IPS-20b (cell line): ENCODE measurements around the gene PKHD1.

Experiments used
- H3K27ac ChIP-seq: one replicate; pipeline ENCODE4 v1.5.1; 2013; ENCODE audit warnings: low read length
- H3K27me3 ChIP-seq: 2 replicates; pipeline ENCODE4 v1.6.1; 2013; ENCODE audit warnings: mild to moderate bottlenecking, low read length, inconsistent platforms; ENCODE audit not compliant: insufficient read depth
- H3K36me3 ChIP-seq: 2 replicates; pipeline ENCODE4 v1.6.1; 2013; ENCODE audit warnings: low read depth, mild to moderate bottlenecking, inconsistent platforms, low read length, moderate library complexity; ENCODE audit not compliant: insufficient read depth
- H3K4me1 ChIP-seq: 2 replicates; pipeline ENCODE4 v1.6.1; 2013; ENCODE audit warnings: mild to moderate bottlenecking, control low read depth, inconsistent platforms, low read length, moderate library complexity; ENCODE audit not compliant: insufficient read depth
- H3K4me3 ChIP-seq: 2 replicates; pipeline ENCODE4 v1.5.1; 2013; ENCODE audit warnings: mild to moderate bottlenecking, low read length, inconsistent platforms
- H3K9ac ChIP-seq: 2 replicates; pipeline ENCODE4 v1.6.1; 2013; ENCODE audit warnings: low read depth, mild to moderate bottlenecking, inconsistent platforms, low read length, moderate library complexity
- H3K9me3 ChIP-seq: 2 replicates; pipeline ENCODE4 v1.6.1; 2013; ENCODE audit warnings: mild to moderate bottlenecking, low read depth, low read length, inconsistent platforms; ENCODE audit not compliant: insufficient read depth

The PKHD1 gene

GRCh38 chr6:51813904-51814303, 273.5 kb downstream of the PKHD1 start:
- Histone ChIP-seq H3K4me3 (no peak overlapping the region), H3K36me3 (no peaks in the 10 kb centered on the region), H3K4me1 (peaks cover 5% of the 10 kb centered on the region; the same call in 1 of the 2 replicates), H3K9ac (no peak overlapping the region), H3K27me3 (no peaks in the 10 kb centered on the region), H3K9me3 (no peaks in the 10 kb centered on the region; the same call in 1 of the 2 replicates), H3K27ac (no peak overlapping the region)

DNA sequence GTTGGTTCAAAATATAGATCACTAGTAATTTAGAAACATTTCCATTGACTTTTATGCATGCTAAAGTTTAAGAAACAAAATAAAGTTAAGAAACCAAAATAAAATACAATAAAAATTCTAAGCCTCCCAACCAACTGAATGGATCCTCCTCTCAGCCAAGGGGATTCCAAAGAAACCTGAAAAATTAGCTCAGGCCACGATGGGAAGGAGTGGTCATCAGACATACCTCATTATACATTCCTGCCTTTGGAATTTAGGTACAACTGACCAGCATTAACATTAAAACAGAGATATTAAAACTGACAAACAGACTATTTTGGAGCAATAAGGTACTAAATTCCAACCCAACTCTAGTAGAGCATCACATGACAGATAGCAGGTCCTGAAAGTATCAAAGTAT, 275.2 kb downstream of the PKHD1 start:
- H3K27ac ChIP-seq, result no peak overlapping the region
- no peaks in the 10 kb centered on the region; the same call in 1 of the 2 replicates for H3K9me3 ChIP-seq
- peaks cover 5% of the 10 kb centered on the region; the same call in 1 of the 2 replicates for H3K4me1 ChIP-seq
- no peaks in the 10 kb centered on the region for H3K27me3 ChIP-seq
- H3K4me3 ChIP-seq, result no peak overlapping the region
- H3K9ac ChIP-seq, result no peak overlapping the region
- no peaks in the 10 kb centered on the region for H3K36me3 ChIP-seq

DNA sequence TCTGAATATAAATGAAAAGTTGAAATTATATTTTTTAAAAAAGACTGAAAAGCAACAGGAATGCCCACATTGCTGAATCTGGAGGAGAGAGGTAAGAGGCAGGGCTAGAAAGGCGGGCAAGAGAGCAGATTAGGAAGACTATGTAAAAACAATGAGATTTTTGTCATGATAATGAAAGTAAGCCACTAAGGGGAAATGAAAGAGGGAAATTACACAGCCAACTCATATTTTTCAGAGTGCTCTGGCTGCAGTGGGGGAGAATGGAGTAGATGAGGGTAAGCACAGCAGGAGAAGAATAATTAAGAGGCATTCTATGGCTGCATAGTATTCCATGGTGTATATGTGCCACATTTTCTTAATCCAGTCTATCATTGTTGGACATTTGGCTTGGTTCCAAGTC, 281.9 kb downstream of the PKHD1 start:
- H3K27me3 ChIP-seq, result no peaks in the 10 kb centered on the region
- no peaks in the 10 kb centered on the region for H3K4me1 ChIP-seq
- H3K27ac ChIP-seq, result no peak overlapping the region
- no peak overlapping the region for H3K4me3 ChIP-seq
- no peaks in the 10 kb centered on the region for H3K9me3 ChIP-seq
- no peak overlapping the region for H3K9ac ChIP-seq
- no peaks in the 10 kb centered on the region for H3K36me3 ChIP-seq

DNA sequence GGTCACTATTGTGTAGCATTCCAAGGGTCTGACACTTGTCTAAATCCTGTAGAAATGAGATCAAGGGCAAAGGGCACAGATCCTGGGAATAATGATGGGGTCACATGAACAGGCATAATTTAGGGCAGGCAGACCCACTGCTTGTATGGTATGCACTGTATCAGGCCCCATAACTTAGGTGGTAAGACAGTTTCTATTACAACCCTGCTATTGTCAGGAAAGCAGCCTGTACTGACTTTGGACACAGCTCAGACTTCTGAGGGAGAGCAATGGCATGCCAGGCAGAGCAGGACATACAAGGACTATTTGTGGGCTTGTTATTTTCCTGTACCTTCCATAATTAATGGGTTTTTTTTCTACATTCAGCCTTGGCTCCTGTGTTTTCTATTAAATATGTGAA, 286.8 kb downstream of the PKHD1 start:
- Histone ChIP-seq H3K36me3 (no peaks in the 10 kb centered on the region), H3K9me3 (no peaks in the 10 kb centered on the region), H3K27me3 (no peaks in the 10 kb centered on the region), H3K4me3 (no peak overlapping the region), H3K27ac (no peak overlapping the region), H3K9ac (no peak overlapping the region), H3K4me1 (no peaks in the 10 kb centered on the region)

DNA sequence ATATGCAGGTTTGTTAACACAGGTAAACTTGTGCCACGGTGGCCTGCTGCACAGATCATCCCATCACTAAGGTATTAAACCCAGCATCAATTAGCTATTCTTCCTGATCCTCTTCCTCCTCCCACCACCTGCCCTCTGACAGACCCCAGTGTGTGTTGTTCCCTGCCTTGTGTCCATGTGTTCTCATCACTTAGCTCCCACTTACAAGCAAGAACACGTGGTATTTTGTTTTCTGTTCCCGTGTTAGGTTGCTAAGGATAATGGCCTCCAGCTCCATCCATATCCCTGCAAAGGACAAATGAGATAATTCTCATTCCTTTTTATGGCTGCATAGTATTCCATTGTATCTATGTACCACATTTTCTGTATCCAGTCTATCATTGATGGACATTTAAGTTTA, 294.0 kb downstream of the PKHD1 start:
- Histone ChIP-seq H3K9ac (no peak overlapping the region), H3K4me1 (no peaks in the 10 kb centered on the region), H3K4me3 (no peak overlapping the region)

GRCh38 chr6:51792273-51793030, 295.0 kb downstream of the PKHD1 start:
- H3K27me3 ChIP-seq, result no peaks in the 10 kb centered on the region
- H3K9ac ChIP-seq, result no peak overlapping the region
- H3K4me3 ChIP-seq, result no peak overlapping the region
- no peaks in the 10 kb centered on the region for H3K9me3 ChIP-seq
- no peaks in the 10 kb centered on the region for H3K36me3 ChIP-seq
- no peaks in the 10 kb centered on the region for H3K4me1 ChIP-seq
- H3K27ac ChIP-seq, result no peak overlapping the region

More for the DNA sequence above, 294.0 kb downstream of the PKHD1 start:
- no peak overlapping the region for H3K27ac ChIP-seq
- H3K9me3 ChIP-seq, result no peaks in the 10 kb centered on the region
- no peaks in the 10 kb centered on the region for H3K36me3 ChIP-seq
- H3K27me3 ChIP-seq, result no peaks in the 10 kb centered on the region

- H3K4me1 ChIP-seq, result no peaks in the 10 kb centered on the region
- no peaks in the 10 kb centered on the region for H3K27me3 ChIP-seq
- no peaks in the 10 kb centered on the region for H3K36me3 ChIP-seq
- H3K27ac ChIP-seq, result no peak overlapping the region
- no peak overlapping the region for H3K4me3 ChIP-seq
- no peak overlapping the region for H3K9ac ChIP-seq
- no peaks in the 10 kb centered on the region for H3K9me3 ChIP-seq
Observed at GRCh38 chr6:51790946-51791345, 296.5 kb downstream of the PKHD1 start.

DNA sequence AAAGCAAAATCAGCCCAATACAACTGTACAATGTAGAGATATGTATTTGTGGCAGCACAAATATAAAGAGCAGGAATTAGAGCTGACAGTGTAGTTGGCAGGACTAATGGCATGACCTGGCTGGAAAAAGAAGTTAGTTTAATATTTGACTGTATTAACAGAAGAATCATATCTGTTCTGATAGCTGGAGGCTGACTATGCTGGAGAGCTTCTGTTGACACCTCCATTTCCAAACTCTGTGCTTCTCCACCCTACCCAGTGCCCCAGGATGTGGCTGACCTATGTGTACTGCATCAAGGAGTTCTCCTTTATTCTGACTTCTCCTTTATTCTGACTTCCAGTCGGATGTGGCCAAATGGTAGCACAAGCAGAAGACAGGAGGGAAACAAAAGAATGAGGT, 299.3 kb downstream of the PKHD1 start:
- H3K27ac ChIP-seq, result no peak overlapping the region
- no peak overlapping the region for H3K4me3 ChIP-seq
- H3K9ac ChIP-seq, result no peak overlapping the region
- no peaks in the 10 kb centered on the region for H3K9me3 ChIP-seq
- H3K4me1 ChIP-seq, result no peaks in the 10 kb centered on the region
- H3K27me3 ChIP-seq, result no peaks in the 10 kb centered on the region
- no peaks in the 10 kb centered on the region for H3K36me3 ChIP-seq

GRCh38 chr6:51778666-51779065, 308.7 kb downstream of the PKHD1 start:
- H3K27me3 ChIP-seq, result no peaks in the 10 kb centered on the region
- no peak overlapping the region for H3K27ac ChIP-seq
- H3K4me3 ChIP-seq, result no peak overlapping the region
- no peaks in the 10 kb centered on the region for H3K4me1 ChIP-seq
- H3K9ac ChIP-seq, result no peak overlapping the region
- no peaks in the 10 kb centered on the region for H3K36me3 ChIP-seq
- no peaks in the 10 kb centered on the region for H3K9me3 ChIP-seq

DNA sequence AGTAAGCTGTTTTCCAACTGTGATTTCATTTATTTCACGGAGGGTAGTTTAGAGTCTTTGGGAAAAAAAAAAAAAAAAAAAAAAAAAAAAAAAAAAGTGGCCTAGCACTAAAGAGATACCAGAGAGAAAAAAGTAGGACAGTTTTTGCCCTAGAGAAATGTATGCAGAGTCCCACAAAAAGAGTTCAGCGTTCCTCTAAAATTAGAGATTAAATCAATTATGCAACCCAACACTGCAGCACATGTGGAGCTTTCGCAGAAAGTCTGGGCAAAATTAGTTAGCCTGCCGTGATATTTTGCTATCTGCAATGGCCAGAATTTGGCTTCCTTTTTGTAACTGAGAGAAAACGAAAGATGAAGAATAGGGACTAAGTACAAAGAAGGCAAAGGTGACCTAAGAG, 309.8 kb downstream of the PKHD1 start:
- H3K27ac ChIP-seq, result no peak overlapping the region

GRCh38 chr6:51775942-51776860, 311.2 kb downstream of the PKHD1 start:
- no peaks in the 10 kb centered on the region for H3K27me3 ChIP-seq
- H3K36me3 ChIP-seq, result no peaks in the 10 kb centered on the region
- no peak overlapping the region for H3K27ac ChIP-seq
- no peak overlapping the region for H3K9ac ChIP-seq
- H3K9me3 ChIP-seq, result no peaks in the 10 kb centered on the region
- H3K4me1 ChIP-seq, result no peaks in the 10 kb centered on the region
- no peak overlapping the region for H3K4me3 ChIP-seq

More for the DNA sequence above, 309.8 kb downstream of the PKHD1 start:
- no peak overlapping the region for H3K4me3 ChIP-seq
- no peaks in the 10 kb centered on the region for H3K27me3 ChIP-seq
- no peaks in the 10 kb centered on the region for H3K9me3 ChIP-seq
- no peak overlapping the region for H3K9ac ChIP-seq
- H3K4me1 ChIP-seq, result no peaks in the 10 kb centered on the region
- H3K36me3 ChIP-seq, result no peaks in the 10 kb centered on the region

DNA sequence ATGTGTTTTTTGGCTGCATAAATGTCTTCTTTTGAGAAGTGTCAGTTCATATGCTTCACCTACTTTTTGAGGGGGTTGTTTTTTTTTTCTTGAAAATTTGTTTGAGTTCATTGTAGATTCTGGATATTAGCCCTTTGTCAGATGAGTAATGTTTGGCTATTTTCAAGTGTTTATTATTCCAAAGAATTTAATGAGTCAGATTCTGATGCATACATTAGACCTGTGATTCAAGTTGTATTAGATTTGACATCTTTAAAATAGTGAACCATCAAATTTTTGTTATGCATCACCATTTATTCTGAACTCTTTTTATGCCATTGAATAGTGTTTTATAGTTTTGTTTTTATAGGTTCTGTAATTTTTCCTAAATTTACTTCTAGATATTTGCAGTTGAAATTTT, 319.3 kb downstream of the PKHD1 start:
- Histone ChIP-seq H3K9me3 (peaks cover 3% of the 10 kb centered on the region; the same call in 1 of the 2 replicates), H3K4me1 (no peaks in the 10 kb centered on the region), H3K36me3 (no peaks in the 10 kb centered on the region), H3K27ac (no peak overlapping the region), H3K4me3 (no peak overlapping the region), H3K27me3 (no peaks in the 10 kb centered on the region), H3K9ac (no peak overlapping the region)
